Choroid plexus epithelial cell (primary cell): ENCODE results near the gene TAS2R38.

Experiments
- DNase-seq: peaks from one replicate; pipeline ENCODE4 v3.0.0-alpha.2; 2010; ENCODE audit warnings: low read depth
- H3K4me3 ChIP-seq: 2 replicates; pipeline ENCODE4 v1.5.1; 2011; ENCODE audit warnings: low read depth, mild to moderate bottlenecking, control low read depth, low read length, moderate library complexity
- TF ChIP-seq, protein P1 (sequence below): conservative IDR thresholded peaks from 2 replicates; pipeline ENCODE4 v1.5.1; 2011; ENCODE audit warnings: low read depth, mild to moderate bottlenecking, control low read depth, inconsistent platforms, low read length, moderate library complexity

Gene TAS2R38

DNA sequence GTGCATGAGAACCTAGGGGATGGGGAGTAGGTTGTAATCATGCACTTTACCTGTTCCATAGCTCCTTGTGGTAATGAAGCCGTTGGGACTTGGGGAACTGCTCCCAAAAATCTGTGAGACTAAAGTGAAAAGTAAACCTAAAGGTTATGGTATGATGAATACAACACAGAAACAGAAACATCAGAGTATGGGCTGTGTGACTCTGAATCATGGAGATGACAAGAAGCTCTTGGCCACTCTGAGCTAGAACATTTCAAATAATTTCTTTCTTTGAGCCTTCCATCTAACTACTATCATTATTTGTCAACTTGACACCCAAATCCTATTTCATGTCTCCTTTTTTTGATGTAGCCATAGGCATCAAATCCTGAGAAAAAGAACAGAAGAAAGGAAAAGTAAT lies 29.7 kb downstream of the TAS2R38 start:
- no peak for DNase-seq
- TF ChIP-seq, protein P1, sequence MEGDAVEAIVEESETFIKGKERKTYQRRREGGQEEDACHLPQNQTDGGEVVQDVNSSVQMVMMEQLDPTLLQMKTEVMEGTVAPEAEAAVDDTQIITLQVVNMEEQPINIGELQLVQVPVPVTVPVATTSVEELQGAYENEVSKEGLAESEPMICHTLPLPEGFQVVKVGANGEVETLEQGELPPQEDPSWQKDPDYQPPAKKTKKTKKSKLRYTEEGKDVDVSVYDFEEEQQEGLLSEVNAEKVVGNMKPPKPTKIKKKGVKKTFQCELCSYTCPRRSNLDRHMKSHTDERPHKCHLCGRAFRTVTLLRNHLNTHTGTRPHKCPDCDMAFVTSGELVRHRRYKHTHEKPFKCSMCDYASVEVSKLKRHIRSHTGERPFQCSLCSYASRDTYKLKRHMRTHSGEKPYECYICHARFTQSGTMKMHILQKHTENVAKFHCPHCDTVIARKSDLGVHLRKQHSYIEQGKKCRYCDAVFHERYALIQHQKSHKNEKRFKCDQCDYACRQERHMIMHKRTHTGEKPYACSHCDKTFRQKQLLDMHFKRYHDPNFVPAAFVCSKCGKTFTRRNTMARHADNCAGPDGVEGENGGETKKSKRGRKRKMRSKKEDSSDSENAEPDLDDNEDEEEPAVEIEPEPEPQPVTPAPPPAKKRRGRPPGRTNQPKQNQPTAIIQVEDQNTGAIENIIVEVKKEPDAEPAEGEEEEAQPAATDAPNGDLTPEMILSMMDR: no peak
- no peak overlapping the region for H3K4me3 ChIP-seq

- no peak overlapping the region for H3K4me3 ChIP-seq
- no peak for DNase-seq
- TF ChIP-seq, protein P1: no peak
Observed at GRCh38 chr7:141941075-141941474, 32.5 kb downstream of the TAS2R38 start.

DNA sequence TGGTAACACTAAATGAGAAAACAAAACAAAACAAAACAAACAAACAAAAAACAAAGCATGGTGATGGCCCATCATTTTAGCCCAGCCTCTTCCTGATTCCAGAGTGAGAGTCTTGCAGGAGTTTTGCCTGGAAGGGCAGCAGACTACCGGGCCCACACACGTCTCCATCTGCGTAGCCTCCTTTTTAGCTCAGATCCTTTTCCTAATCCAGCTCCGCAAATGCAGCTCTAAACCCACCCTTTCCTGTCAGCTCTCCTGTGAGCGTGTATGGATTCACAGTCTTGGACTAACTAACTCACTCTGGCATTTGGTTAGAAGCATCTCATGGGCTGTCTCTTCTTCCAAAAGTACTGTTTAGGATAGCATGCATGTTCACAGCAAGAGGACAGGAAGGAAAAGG lies 43.4 kb downstream of the TAS2R38 start:
- H3K4me3 ChIP-seq: no peak overlapping the region
- TF ChIP-seq, protein P1: no peak
- no peak for DNase-seq

DNA sequence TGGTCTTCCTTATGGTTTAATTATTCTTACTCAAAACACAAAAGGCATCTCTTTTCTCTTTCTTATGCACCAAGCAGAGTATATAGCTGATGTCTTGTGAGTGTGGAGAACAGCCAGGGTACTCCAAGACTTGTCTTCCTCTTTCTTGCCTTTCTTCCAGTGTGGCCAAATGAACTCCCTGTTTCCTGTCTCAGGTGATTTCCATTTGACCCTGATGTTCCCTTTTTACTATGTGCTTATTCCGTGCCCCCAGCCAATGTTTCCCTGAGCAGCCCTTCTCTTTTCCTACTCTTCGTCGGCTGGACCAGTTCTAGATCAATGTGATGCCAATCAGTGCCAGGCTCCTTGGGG lies 44.8 kb downstream of the TAS2R38 start:
- no peak overlapping the region for H3K4me3 ChIP-seq
- no peak for DNase-seq
- TF ChIP-seq, protein P1: no peak

- no peak overlapping the region for H3K4me3 ChIP-seq
- DNase-seq: no peak
- TF ChIP-seq, protein P1: no peak
Observed at GRCh38 chr7:141928146-141928844, 45.3 kb downstream of the TAS2R38 start.
